A549 (cell line): ENCODE data around the gene ZNF593OS. TPM values are rescaled to one million over a fixed set of nuclear protein-coding genes. Genes with fewer than 3 reads are reported as not detected.

Experiments
- ATAC-seq, 2 experiments: fragments of 200-7000 bp in 1 of 2; fragments of >200 bp in 1 of 2; cut with Nextera tagmentation in 1 of 2; cut with Tn5 transposase in 1 of 2; 3 replicates each; pipeline versions ENCODE4 v1.8.0 to v1.9.1; 2018 to 2020; ENCODE audit warnings: mild to moderate bottlenecking in 1 of 2, moderate library complexity in 1 of 2
- CTCF ChIA-PET: fragments of 300-600 bp; sonication (Branson Sonifier 250); formaldehyde crosslinking; extraction: SDS; loops from one replicate; lab custom pipeline; 2021; ENCODE audit warnings: antibody characterized with exemption, inconsistent platforms; lab: Yijun Ruan, JAX
- POLR2A ChIA-PET: fragments of 350-600 bp; formaldehyde crosslinking; extraction: SDS; loops from one replicate; lab custom pipeline; 2021; ENCODE audit warnings: antibody characterized with exemption, inconsistent platforms; lab: Yijun Ruan, JAX
- DNase-seq, 2 experiments: peaks; one replicate each; pipeline versions ENCODE4 v3.0.0 to v3.0.0-alpha.2; 2011 to 2016; ENCODE audit warnings: low read depth in 1 of 2, low spot score in 1 of 2
- FAIRE-seq: peaks from 2 replicates; lab custom pipeline; 2011; peaks lifted over from hg19 to GRCh38; lab: Jason Lieb, UNC
- H3K27ac ChIP-seq, 2 experiments: fragments of >200 bp; sonication (Bioruptor Twin); formaldehyde crosslinking; 3 replicates each; pipeline ENCODE4 v1.5.1; 2016 to 2017
- H3K4me1 ChIP-seq: fragments of >200 bp; sonication (Bioruptor Twin); formaldehyde crosslinking; 3 replicates; pipeline ENCODE4 v1.6.1; 2016
- H3K4me2 ChIP-seq: fragments of >200 bp; sonication (Bioruptor Twin); formaldehyde crosslinking; 3 replicates; pipeline ENCODE4 v1.6.1; 2016
- H3K4me3 ChIP-seq: fragments of >200 bp; sonication (Bioruptor Twin); formaldehyde crosslinking; 3 replicates; pipeline ENCODE4 v1.5.1; 2016
- H3K9me3 ChIP-seq: fragments of >200 bp; sonication (Bioruptor Twin); formaldehyde crosslinking; 3 replicates; pipeline ENCODE4 v1.6.1; 2016
- BCL3 ChIP-seq: fragments of >200 bp; sonication (Bioruptor Twin); formaldehyde crosslinking; IDR thresholded peaks from 3 replicates; pipeline ENCODE4 v1.6.1; 2016
- CBX8 ChIP-seq: fragments of 200-600 bp; sonication (generic); IDR thresholded peaks from 2 replicates; pipeline ENCODE4 v1.6.1; 2016
- CEBPB ChIP-seq, 2 experiments: fragments of >200 bp in 1 of 2; sonication (Bioruptor Twin) in 1 of 2; formaldehyde crosslinking in 1 of 2; IDR thresholded peaks; 2 replicates each; pipeline ENCODE4 v1.6.1; 2012 to 2016
- CTCF ChIP-seq: fragments of >200 bp; sonication (Bioruptor Twin); formaldehyde crosslinking; IDR thresholded peaks from 3 replicates; pipeline ENCODE4 v1.5.1; 2016
- GATA3 ChIP-seq: IDR thresholded peaks from 2 replicates; pipeline ENCODE4 v1.6.1; 2012; ENCODE audit warnings: borderline replicate concordance
- HOXA7 ChIP-seq: fragments of 250-450 bp; sonication (Bioruptor Pico); IDR thresholded peaks from 2 replicates; pipeline ENCODE4 v1.5.0; 2020; ENCODE audit warnings: mild to moderate bottlenecking, moderate library complexity
- HOXB5 ChIP-seq: fragments of 250-450 bp; sonication (Bioruptor Pico); IDR thresholded peaks from 2 replicates; pipeline ENCODE4 v1.5.0; 2020; ENCODE audit warnings: mild to moderate bottlenecking, moderate library complexity
- MAX ChIP-seq: IDR thresholded peaks from 2 replicates; pipeline ENCODE4 v1.6.1; 2012
- NR3C1 ChIP-seq: fragments of >200 bp; sonication (Bioruptor Twin); formaldehyde crosslinking; IDR thresholded peaks from 3 replicates; pipeline ENCODE4 v1.6.1; 2017
- RAD21 ChIP-seq, 2 experiments: fragments of >200 bp in 1 of 2; sonication (Bioruptor Twin) in 1 of 2; formaldehyde crosslinking in 1 of 2; IDR thresholded peaks in 1 of 2; conservative IDR thresholded peaks in 1 of 2; 2 replicates in 1 of 2; 3 replicates in 1 of 2; pipeline ENCODE4 v1.6.1; 2012 to 2018; ENCODE audit warnings: inconsistent platforms in 1 of 2
- SMC3 ChIP-seq: fragments of >200 bp; sonication (Bioruptor Twin); formaldehyde crosslinking; IDR thresholded peaks from 3 replicates; pipeline ENCODE4 v1.6.1; 2018; ENCODE audit warnings: inconsistent platforms
- TFCP2L1 ChIP-seq: fragments of 250-450 bp; sonication (Bioruptor Pico); IDR thresholded peaks from 2 replicates; pipeline ENCODE4 v1.5.0; 2021; ENCODE audit warnings: mild to moderate bottlenecking
- TP53 ChIP-seq: fragments of 250-450 bp; sonication (Bioruptor Pico); IDR thresholded peaks from 2 replicates; pipeline ENCODE4 v1.5.0; 2021; ENCODE audit warnings: mild to moderate bottlenecking, moderate library complexity
- USF2 ChIP-seq: fragments of 450-650 bp; IDR thresholded peaks from 2 replicates; pipeline ENCODE4 v1.6.1; 2014; ENCODE audit warnings: antibody characterized with exemption
- WGBS: methylation state at CpG from one replicate; pipeline ENCODE4 v1.1.6; 2017; ENCODE audit errors: missing lambda C conversion rate; 5-methylcytosine and 5-hydroxymethylcytosine counted together
- polyA plus RNA-seq, 4 experiments: library from polyadenylated mRNA; depleted of rRNA in 3 of 4; stranded (reverse); fragments of >200 nt; fragmentation: RNase III in 1 of 4; extraction: RNeasy Plus Mini Kit Qiagen cat#74134 plus additional on column Dnase treatment in 1 of 4; gene quantifications; 2 replicates in 3 of 4; 3 replicates in 1 of 4; pipeline ENCODE4 v1.2.3, GENCODE V29; 2011 to 2017

Gene ZNF593OS
- polyA plus RNA-seq, 2 of the 4 experiments (the other 2 are of a cell fraction) = not detected

GRCh38 chr1:26164036-26164860, 7.4 kb downstream of the ZNF593OS start:
- Histone ChIP-seq H3K4me2 (peak overlapping the region; percentile 84), H3K4me3 (peak overlapping the region; percentile 54), H3K27ac (peak overlapping the region; percentile 88 to 89), H3K9me3 (no peaks in the 10 kb centered on the region), H3K4me1 (0 out of 3 replicates have a peak, but pooled peaks cover 6% of the 10 kb centered on the region)
- ATAC-seq = peak; percentile 61 to 74
- TF ChIP-seq MAX (no peak), RAD21 (conservative IDR thresholded peaks at IDR 0.05 in 1 of 2, IDR thresholded peaks at IDR 0.05 in 1 of 2) (peak in 1 of 2 experiments; percentile 52; a peak in 3 of 5 replicates), NR3C1 (no peak), CBX8 (no peak), SMC3 (peak; percentile 64), CEBPB (IDR thresholded peaks at IDR 0.05) (no peak), USF2 (peak; percentile 54; the same call in 1 of the 2 replicates), CTCF (peak; percentile 81), BCL3 (no peak)
- CTCF ChIA-PET = interaction anchor here (0.6 to 2.3 kb wide), 18 partner anchors 8 to 129 kb away, joined by 3 to 17 read pairs (median 3); partner anchors contain the start of genes CATSPER4 and CEP85
- no peak for FAIRE-seq
- 36% methylated on average over 13 of the region's 72 CpGs for WGBS
- DNase-seq = peak; percentile 25 to 50
- POLR2A ChIA-PET = no interaction called here

- TF ChIP-seq NR3C1 (no peak), HOXA7 (CRISPR knock-in tag) (no peak), TFCP2L1 (no peak), CTCF (no peak), HOXB5 (no peak), TP53 (CRISPR knock-in tag) (no peak), GATA3 (no peak), CBX8 (no peak)
- 81% methylated on average over 8 of the region's 9 CpGs for WGBS
- H3K4me1 ChIP-seq = 0 out of 3 replicates have a peak, but pooled peaks cover 6% of the 10 kb centered on the region
- CTCF ChIA-PET = interaction anchor here (0.6 to 2.3 kb wide), 16 partner anchors 9 to 155 kb away, joined by 3 to 17 read pairs (median 3); partner anchors contain the start of gene CATSPER4
- POLR2A ChIA-PET = no interaction called here
- peak overlapping the region; percentile 84 for H3K4me2 ChIP-seq
- peak overlapping the region; percentile 54; the same call in 2 of the 3 replicates for H3K4me3 ChIP-seq
- no peak for FAIRE-seq
- no peak for DNase-seq
- no peak for ATAC-seq
- H3K9me3 ChIP-seq = no peaks in the 10 kb centered on the region
- H3K27ac ChIP-seq = peak overlapping the region; percentile 88 to 89; a peak in 4 of 6 replicates
These were observed 8.0 kb downstream of the ZNF593OS start for GRCh38 chr1:26163684-26164035.
